HepG2 (cell line): Measurements from ENCODE around the gene NBPF3. TPM values are rescaled to one million over a fixed set of nuclear protein-coding genes. Genes with fewer than 3 reads are reported as not detected.

ENCODE experiments used
- ATAC-seq: fragments of 200-7000 bp; cut with Tn5 transposase; 3 replicates; pipeline ENCODE4 v1.9.1; 2020; ENCODE audit warnings: mild to moderate bottlenecking, moderate library complexity
- BruUV-seq: library from RNA; stranded (reverse); fragments of 400-500 nt; replicated peaks from 2 replicates; lab custom pipeline; 2021; lab: Mats Ljungman, UMichigan
- CTCF ChIA-PET: fragments of 300-600 bp; formaldehyde crosslinking; extraction: SDS; loops from one replicate; lab custom pipeline; 2021; ENCODE audit warnings: low total read pairs, inconsistent platforms, low intra/inter-chr PET ratio; lab: Yijun Ruan, JAX
- POLR2A ChIA-PET: fragments of 350-600 bp; sonication (Branson Sonifier 250); formaldehyde crosslinking; loops from one replicate; lab custom pipeline; 2020; ENCODE audit warnings: antibody characterized with exemption, inconsistent platforms; lab: Yijun Ruan, JAX
- DNase-seq: peaks from one replicate; pipeline ENCODE4 v3.0.0-alpha.2; 2015; ENCODE audit warnings: low spot score
- FAIRE-seq: peaks from 3 replicates; lab custom pipeline; 2011; peaks lifted over from hg19 to GRCh38; lab: Jason Lieb, UNC
- H2AFZ ChIP-seq: one replicate; pipeline ENCODE4 v1.6.1; 2011; ENCODE audit warnings: low read length, inconsistent platforms
- H3K27ac ChIP-seq: fragments of 300-600 bp; 3 replicates; pipeline ENCODE4 v1.8.0; 2011; ENCODE audit warnings: mixed run types, mild to moderate bottlenecking, mixed read lengths, low read length, inconsistent platforms; ENCODE audit not compliant: insufficient read depth; ENCODE audit errors: extremely low read length
- H3K27me3 ChIP-seq, 2 experiments: fragments of 200-600 bp in 1 of 2; 2 replicates in 1 of 2; 3 replicates in 1 of 2; pipeline versions ENCODE4 v1.6.0 to v1.8.0; 2011; ENCODE audit warnings: low read length in 2 of 2, mild to moderate bottlenecking in 2 of 2, moderate library complexity in 2 of 2, inconsistent platforms in 1 of 2; ENCODE audit not compliant: insufficient read depth in 2 of 2, control insufficient read depth in 1 of 2
- H3K36me3 ChIP-seq, 2 experiments: fragments of 200-600 bp in 1 of 2; replicated peaks in 1 of 2; 2 replicates in 1 of 2; 3 replicates in 1 of 2; pipeline versions ENCODE4 v1.5.1 to v1.8.0; 2011; ENCODE audit warnings: low read length in 2 of 2, inconsistent platforms in 1 of 2; ENCODE audit not compliant: insufficient read depth in 2 of 2, control insufficient read depth in 1 of 2
- H3K4me1 ChIP-seq: 2 replicates; pipeline ENCODE4 v1.5.1; 2012; ENCODE audit warnings: low read length, inconsistent platforms; ENCODE audit not compliant: insufficient read depth
- H3K4me2 ChIP-seq: 2 replicates; pipeline ENCODE4 v1.6.0; 2011; ENCODE audit warnings: low read depth, low read length, inconsistent platforms
- H3K4me3 ChIP-seq, 3 experiments: fragments of 200-600 bp in 1 of 3; sonication (generic), shearing (Covaris generic) in 1 of 3; replicated peaks in 1 of 3; 2 replicates each; pipeline ENCODE4 v1.5.1; 2011 to 2016; ENCODE audit warnings: low read length in 3 of 3, inconsistent platforms in 2 of 3, low read depth in 2 of 3, mild to moderate bottlenecking in 2 of 3, control low read depth in 1 of 3, mixed read lengths in 1 of 3; ENCODE audit not compliant: insufficient read depth in 1 of 3
- H3K79me2 ChIP-seq: one replicate; pipeline ENCODE4 v1.6.1; 2011; ENCODE audit warnings: low read length, inconsistent platforms; ENCODE audit not compliant: insufficient read depth
- H3K9ac ChIP-seq: 2 replicates; pipeline ENCODE4 v1.6.0; 2011; ENCODE audit warnings: mild to moderate bottlenecking, low read depth, low read length, inconsistent platforms; ENCODE audit not compliant: insufficient read depth
- H3K9me3 ChIP-seq: 2 replicates; pipeline ENCODE4 v1.5.1; 2012; ENCODE audit warnings: mild to moderate bottlenecking, low read length
- H4K20me1 ChIP-seq: 2 replicates; pipeline ENCODE4 v1.6.0; 2011; ENCODE audit warnings: inconsistent platforms, mild to moderate bottlenecking, low read length, moderate library complexity; ENCODE audit not compliant: insufficient read depth
- PPARG ChIP-seq: conservative IDR thresholded peaks from 2 replicates; pipeline ENCODE4 v1.6.1; 2016; ENCODE audit warnings: missing biosample characterization, missing genetic modification reagents
- SRSF1 ChIP-seq: fragments of 200-400 bp; formaldehyde crosslinking; optimal IDR thresholded peaks from 2 replicates; pipeline ENCODE3; 2017; ENCODE audit warnings: mild to moderate bottlenecking, low read depth, low read length, moderate library complexity
- WGBS: methylation state at CpG from one replicate; pipeline ENCODE4 v1.1.6; 2017; ENCODE audit warnings: low lambda C conversion rate; 5-methylcytosine and 5-hydroxymethylcytosine counted together
- in situ Hi-C: cut with HindIII; loops from 2 replicates; pipeline ENCODE4 v1.10.0; 2017; ENCODE audit warnings: low pct_unique_long_range_greater_than_20kb; ENCODE audit not compliant: extremely low pct_ligation_motif_present
- intact Hi-C: fragments of 100-400 bp; cut with micrococcal nuclease; formaldehyde crosslinking; loops from one replicate; pipeline ENCODE4 v1.10.0; 2022; ENCODE audit not compliant: unreplicated experiment
- polyA plus RNA-seq, 8 experiments: library from polyadenylated mRNA; depleted of rRNA in 3 of 8; stranded (reverse) in 7 of 8; unstranded in 1 of 8; fragments of >200 nt; fragmentation: Illumina TruSeq in 4 of 8; extraction: Trizol in 4 of 8; gene quantifications; 2 replicates each; pipeline versions ENCODE4 v1.2.1 to v1.2.3, GENCODE V29; 2011 to 2016; ENCODE audit warnings: low read depth in 4 of 8, missing spikeins in 1 of 8, mixed read lengths in 1 of 8; ENCODE audit not compliant: insufficient read depth in 1 of 8
- total RNA-seq, 5 experiments: library from RNA; depleted of rRNA; stranded (reverse); fragments of >200 nt; fragmentation: Illumina TruSeq; extraction: Trizol; gene quantifications; 2 replicates each; pipeline ENCODE4 v1.2.3, GENCODE V29; 2016; ENCODE audit warnings: low read depth in 1 of 5

NBPF3 gene
- total and polyA plus RNA-seq, 2 of the 13 experiments (the other 11 are each of a cell fraction or from before 2014, with no cell fraction given) = 3.5 to 4.9 TPM

- FAIRE-seq = no peak
- Histone ChIP-seq H3K4me1 (peaks cover 4% of the 10 kb centered on the region), H3K4me2 (no peak overlapping the region), H3K9me3 (no peaks in the 10 kb centered on the region), H3K4me3 (no peak overlapping the region), H3K9ac (no peak overlapping the region), H3K27ac (no peak overlapping the region)
- CTCF ChIA-PET = no interaction called here
- POLR2A ChIA-PET = no interaction called here
- intact Hi-C loops = no loop called here
- TF ChIP-seq SRSF1 = no peak
- TF ChIP-seq, all 625 proteins: peak for 0
- Histone ChIP-seq H3K27me3 (peaks cover 0 to 31% of the 10 kb centered on the region in 2 experiments; a peak in 1 of 5 replicates), H2AFZ (no peak overlapping the region), H4K20me1 (no peaks in the 10 kb centered on the region), H3K79me2 (no peaks in the 10 kb centered on the region), H3K36me3 (no peaks in the 10 kb centered on the region)
- 22% methylated on average over 10 of the region's 11 CpGs for WGBS
- no TSS peak for BruUV-seq
- in situ Hi-C loops = no loop called here
- no peak for ATAC-seq
- no peak for DNase-seq
These were observed 82.6 kb downstream of the NBPF3 start for GRCh38 chr1:21522525-21523038.

- ATAC-seq = no peak
- H3K9ac ChIP-seq = no peak overlapping the region
- 13% methylated on average over 1 of the region's 7 CpGs for WGBS
These were observed 83.4 kb downstream of the NBPF3 start for GRCh38 chr1:21523297-21523813.

More at GRCh38 chr1:21523297-21523813, 83.4 kb downstream of the NBPF3 start:
- no peak for DNase-seq
- Histone ChIP-seq H2AFZ (no peak overlapping the region), H3K27ac (no peak overlapping the region), H3K4me2 (no peak overlapping the region), H3K79me2 (no peaks in the 10 kb centered on the region), H3K9me3 (no peaks in the 10 kb centered on the region), H4K20me1 (no peaks in the 10 kb centered on the region), H3K27me3 (peaks cover 0 to 25% of the 10 kb centered on the region in 2 experiments; a peak in 1 of 5 replicates), H3K4me3 (no peak overlapping the region), H3K36me3 (no peaks in the 10 kb centered on the region), H3K4me1 (no peaks in the 10 kb centered on the region)
- BruUV-seq = no TSS peak
- no peak for TF ChIP-seq PPARG (CRISPR knock-in tag)
- no peak for FAIRE-seq
- in situ Hi-C loops = no loop called here
- ChIA-PET CTCF (no interaction called here), POLR2A (no interaction called here)
- intact Hi-C loops = no loop called here
